ENCODE data around the gene ALCAM.
"Not testable (repeated sequence)": the region's sequence is repeated elsewhere in the genome, so short reads cannot be mapped to it uniquely, and the experiment has no call there.

ALCAM gene

DNA sequence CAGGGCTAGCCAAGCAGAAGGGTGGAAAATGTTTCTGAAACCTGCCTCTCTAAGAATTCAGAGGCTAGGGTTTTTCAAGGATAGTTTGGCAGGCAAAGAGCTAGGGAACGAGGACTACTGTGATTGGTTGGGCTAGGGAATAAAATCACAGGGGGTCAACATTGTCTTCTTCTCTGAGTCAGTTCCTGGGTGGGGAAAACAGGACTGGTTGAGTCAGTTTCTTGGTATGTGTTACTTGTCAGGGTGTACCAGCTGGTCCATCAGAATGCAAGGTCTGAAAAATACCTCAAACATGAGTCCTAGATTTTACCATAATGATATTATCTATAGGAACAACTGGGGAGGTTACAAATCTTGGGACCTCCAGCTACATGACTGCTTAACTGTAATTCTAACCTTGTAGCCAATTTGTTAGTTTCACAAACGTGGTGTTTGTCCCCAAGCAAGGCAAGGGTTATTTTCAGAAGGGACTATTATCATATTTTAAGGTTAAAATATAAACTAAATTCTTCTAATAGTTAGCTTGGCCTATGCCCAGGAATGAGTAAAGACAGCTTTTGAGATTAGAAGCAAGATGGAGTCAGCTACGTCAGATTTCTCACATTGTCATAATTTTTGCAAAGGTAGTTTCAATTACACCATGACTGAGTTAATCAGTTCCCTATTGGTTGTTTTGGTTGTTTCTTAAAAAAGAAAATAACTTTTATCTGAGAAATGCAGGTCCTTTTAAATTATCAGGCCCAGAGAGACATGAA, 231.5 kb downstream of the ALCAM start (continued):
- TF ChIP-seq, protein P1, sequence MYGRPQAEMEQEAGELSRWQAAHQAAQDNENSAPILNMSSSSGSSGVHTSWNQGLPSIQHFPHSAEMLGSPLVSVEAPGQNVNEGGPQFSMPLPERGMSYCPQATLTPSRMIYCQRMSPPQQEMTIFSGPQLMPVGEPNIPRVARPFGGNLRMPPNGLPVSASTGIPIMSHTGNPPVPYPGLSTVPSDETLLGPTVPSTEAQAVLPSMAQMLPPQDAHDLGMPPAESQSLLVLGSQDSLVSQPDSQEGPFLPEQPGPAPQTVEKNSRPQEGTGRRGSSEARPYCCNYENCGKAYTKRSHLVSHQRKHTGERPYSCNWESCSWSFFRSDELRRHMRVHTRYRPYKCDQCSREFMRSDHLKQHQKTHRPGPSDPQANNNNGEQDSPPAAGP (tag by site-specific recombination; IDR thresholded peaks at IDR 0.05), result no peak
- TF ChIP-seq ZNF366 (tag by site-specific recombination; conservative IDR thresholded peaks at IDR 0.05) (no peak), ZNF830 (tag by site-specific recombination; IDR thresholded peaks at IDR 0.05; ENCODE audit: low read depth) (no peak), ZNF157 (tag by site-specific recombination; IDR thresholded peaks at IDR 0.05) (no peak), YY1 (tag by site-specific recombination; IDR thresholded peaks at IDR 0.05) (no peak), ZNF221 (tag by site-specific recombination; IDR thresholded peaks at IDR 0.05; ENCODE audit: borderline replicate concordance) (no peak), ZNF555 (tag by site-specific recombination; conservative IDR thresholded peaks at IDR 0.05) (no peak)

DNA sequence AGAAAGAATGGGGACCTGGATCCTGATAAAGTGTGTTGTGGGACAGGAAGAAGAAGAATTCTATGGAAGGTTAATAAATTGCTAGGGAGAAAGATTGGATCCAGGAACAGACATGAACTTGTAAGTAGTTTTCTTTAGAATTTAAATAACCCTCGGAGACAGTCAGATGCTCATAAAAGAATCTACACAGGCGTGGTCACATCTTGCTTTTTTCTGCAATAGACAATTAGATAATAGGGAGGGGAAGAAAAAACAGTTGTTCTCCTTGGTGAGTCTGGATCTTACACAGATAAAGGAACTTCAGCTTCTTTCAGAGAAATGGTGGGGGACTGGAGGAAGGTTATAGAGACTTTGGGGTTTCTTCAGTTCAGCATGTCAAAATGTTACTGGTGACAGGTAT, 232.6 kb downstream of the ALCAM start:
- no peak overlapping the region for H3K27ac ChIP-seq (ENCODE audit: extremely low read depth, low read depth, low read length)
- ChIA-PET POLR2A (no interaction called here), CTCF (no interaction called here)
- no peaks in the 10 kb centered on the region for H3K36me3 ChIP-seq (ENCODE audit: control insufficient read depth in 2 of 2, insufficient read depth in 1 of 2, low read length in 2 of 2)
- no peaks in the 10 kb centered on the region for H3K4me1 ChIP-seq (ENCODE audit: control insufficient read depth, insufficient read depth, low read length)
- no peak for TF ChIP-seq ZNF830 (tag by site-specific recombination; IDR thresholded peaks at IDR 0.05; ENCODE audit: low read depth)
- H3K4me3 ChIP-seq (ENCODE audit: low read depth, low read length), result no peak overlapping the region
- H3K9me3 ChIP-seq (ENCODE audit: control insufficient read depth, insufficient read depth, low read depth, low read length), result no peaks in the 10 kb centered on the region

DNA sequence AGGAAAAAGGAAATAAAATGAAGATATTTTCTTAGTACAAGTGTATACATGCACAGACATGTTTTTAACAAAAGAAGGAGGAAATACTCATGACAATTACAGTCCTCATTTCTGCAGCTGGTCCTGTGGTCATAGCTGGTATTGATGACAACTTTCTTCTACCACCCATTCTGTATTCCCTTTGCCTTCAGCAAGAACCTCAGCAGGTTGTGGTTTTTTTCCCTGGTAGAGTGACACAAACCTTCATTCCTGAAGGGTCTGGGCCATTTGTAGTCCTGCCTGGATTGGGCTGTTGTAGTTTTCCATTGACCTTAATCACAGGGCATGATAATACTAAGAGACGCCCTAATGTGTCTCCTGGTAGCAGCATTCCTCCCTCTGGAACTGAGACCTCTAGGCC, 235.0 kb downstream of the ALCAM start:
- POLR2A ChIA-PET, CTCF ChIA-PET: not testable (repeated sequence)

DNA sequence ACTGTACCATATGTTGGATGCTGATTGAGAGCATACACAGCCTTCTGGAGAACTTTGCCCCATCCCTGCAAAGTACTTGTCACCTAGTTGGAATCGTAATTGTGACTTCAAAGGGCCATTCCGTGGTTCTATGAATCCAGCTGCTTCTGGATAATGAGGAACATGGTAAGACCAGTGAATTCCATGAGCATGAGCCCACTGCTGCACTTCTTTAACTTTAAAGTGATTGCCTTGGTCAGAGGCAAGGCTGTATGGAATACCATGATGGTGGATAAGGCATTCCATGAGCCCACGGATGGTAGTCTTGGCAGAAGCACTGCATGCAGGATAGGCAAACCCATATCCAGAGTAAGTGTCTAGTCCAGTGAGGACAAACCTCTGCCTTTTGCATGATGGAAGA, 235.6 kb downstream of the ALCAM start:
- POLR2A ChIA-PET, result not testable (repeated sequence)

More for the DNA sequence above, 235.0 kb downstream of the ALCAM start:
- not testable (repeated sequence) for H3K4me1 ChIP-seq (ENCODE audit: control insufficient read depth, insufficient read depth, low read length); H3K4me3 ChIP-seq (ENCODE audit: low read depth, low read length); H3K9me3 ChIP-seq (ENCODE audit: control insufficient read depth, insufficient read depth, low read depth, low read length); H3K36me3 ChIP-seq (ENCODE audit: control insufficient read depth in 2 of 2, insufficient read depth in 1 of 2, low read length in 2 of 2); H3K27ac ChIP-seq (ENCODE audit: extremely low read depth, low read depth, low read length)

DNA sequence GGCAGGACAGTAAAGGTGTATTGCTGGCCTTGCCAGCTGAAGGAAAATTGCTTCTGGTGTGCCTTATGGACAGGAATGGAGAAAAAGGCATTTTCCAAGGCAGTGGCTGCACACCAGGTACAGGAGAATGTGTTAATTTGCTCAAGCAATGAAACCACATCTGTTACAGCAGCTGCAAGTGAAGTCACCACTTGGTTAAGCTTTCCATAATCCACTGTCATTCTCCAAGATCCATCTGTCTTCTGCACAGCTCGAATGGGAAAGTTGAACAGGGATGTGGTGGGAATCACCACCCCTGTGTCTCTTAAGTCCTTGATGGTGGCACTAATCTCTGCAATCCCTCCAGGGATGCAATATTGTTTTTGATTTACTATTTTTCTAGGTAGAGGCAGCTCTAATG, 236.8 kb downstream of the ALCAM start:
- H3K4me1 ChIP-seq (ENCODE audit: control insufficient read depth, insufficient read depth, low read length); H3K9me3 ChIP-seq (ENCODE audit: control insufficient read depth, insufficient read depth, low read depth, low read length); POLR2A ChIA-PET; H3K27ac ChIP-seq (ENCODE audit: extremely low read depth, low read depth, low read length); CTCF ChIA-PET; H3K36me3 ChIP-seq (ENCODE audit: control insufficient read depth in 2 of 2, insufficient read depth in 1 of 2, low read length in 2 of 2); H3K4me3 ChIP-seq (ENCODE audit: low read depth, low read length): not testable (repeated sequence)
- TF ChIP-seq ZNF157 (tag by site-specific recombination; IDR thresholded peaks at IDR 0.05), result peak; percentile 80

More for the DNA sequence above, 235.6 kb downstream of the ALCAM start:
- H3K36me3 ChIP-seq (ENCODE audit: control insufficient read depth in 2 of 2, insufficient read depth in 1 of 2, low read length in 2 of 2); H3K9me3 ChIP-seq (ENCODE audit: control insufficient read depth, insufficient read depth, low read depth, low read length); H3K4me3 ChIP-seq (ENCODE audit: low read depth, low read length); CTCF ChIA-PET; H3K4me1 ChIP-seq (ENCODE audit: control insufficient read depth, insufficient read depth, low read length); H3K27ac ChIP-seq (ENCODE audit: extremely low read depth, low read depth, low read length): not testable (repeated sequence)

DNA sequence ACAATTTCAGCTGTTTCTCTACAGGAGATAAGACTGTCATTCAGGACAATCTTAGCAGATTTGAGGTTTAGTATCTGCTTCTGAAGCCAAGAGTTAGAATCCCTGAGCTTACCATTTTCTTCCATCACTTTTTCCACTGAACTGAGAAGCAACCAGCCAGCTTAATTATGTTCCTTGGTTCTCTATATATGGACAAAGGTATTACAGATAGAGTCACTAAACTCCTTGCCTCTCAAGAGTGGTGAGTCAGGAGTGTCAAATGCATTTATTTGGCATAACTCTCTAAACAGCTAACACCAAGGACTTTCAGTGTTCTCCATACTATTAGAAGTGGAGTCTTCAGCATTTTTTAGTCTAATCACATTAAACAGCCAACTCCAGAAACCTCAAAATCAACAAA, 239.3 kb downstream of the ALCAM start:
- Histone ChIP-seq H3K4me1 (ENCODE audit: control insufficient read depth, insufficient read depth, low read length) (no peaks in the 10 kb centered on the region), H3K4me3 (ENCODE audit: low read depth, low read length) (no peak overlapping the region), H3K27ac (ENCODE audit: extremely low read depth, low read depth, low read length) (no peak overlapping the region), H3K36me3 (ENCODE audit: control insufficient read depth in 2 of 2, insufficient read depth in 1 of 2, low read length in 2 of 2) (no peaks in the 10 kb centered on the region), H3K9me3 (ENCODE audit: control insufficient read depth, insufficient read depth, low read depth, low read length) (no peaks in the 10 kb centered on the region)
- ChIA-PET POLR2A (no interaction called here), CTCF (interaction anchor here (1.0 kb wide), 1 partner anchor 505 kb away, joined by 3 read pairs; no protein-coding TSS in a partner anchor)
- TF ChIP-seq ZNF514 (tag by site-specific recombination; IDR thresholded peaks at IDR 0.05), result no peak
- no peak for TF ChIP-seq ZNF211 (tag by site-specific recombination; IDR thresholded peaks at IDR 0.05; ENCODE audit: low read depth)
- TF ChIP-seq ZNF629 (tag by site-specific recombination; IDR thresholded peaks at IDR 0.05), result no peak
- TF ChIP-seq ZNF48 (tag by site-specific recombination; IDR thresholded peaks at IDR 0.05), result no peak
- TF ChIP-seq, protein P2, sequence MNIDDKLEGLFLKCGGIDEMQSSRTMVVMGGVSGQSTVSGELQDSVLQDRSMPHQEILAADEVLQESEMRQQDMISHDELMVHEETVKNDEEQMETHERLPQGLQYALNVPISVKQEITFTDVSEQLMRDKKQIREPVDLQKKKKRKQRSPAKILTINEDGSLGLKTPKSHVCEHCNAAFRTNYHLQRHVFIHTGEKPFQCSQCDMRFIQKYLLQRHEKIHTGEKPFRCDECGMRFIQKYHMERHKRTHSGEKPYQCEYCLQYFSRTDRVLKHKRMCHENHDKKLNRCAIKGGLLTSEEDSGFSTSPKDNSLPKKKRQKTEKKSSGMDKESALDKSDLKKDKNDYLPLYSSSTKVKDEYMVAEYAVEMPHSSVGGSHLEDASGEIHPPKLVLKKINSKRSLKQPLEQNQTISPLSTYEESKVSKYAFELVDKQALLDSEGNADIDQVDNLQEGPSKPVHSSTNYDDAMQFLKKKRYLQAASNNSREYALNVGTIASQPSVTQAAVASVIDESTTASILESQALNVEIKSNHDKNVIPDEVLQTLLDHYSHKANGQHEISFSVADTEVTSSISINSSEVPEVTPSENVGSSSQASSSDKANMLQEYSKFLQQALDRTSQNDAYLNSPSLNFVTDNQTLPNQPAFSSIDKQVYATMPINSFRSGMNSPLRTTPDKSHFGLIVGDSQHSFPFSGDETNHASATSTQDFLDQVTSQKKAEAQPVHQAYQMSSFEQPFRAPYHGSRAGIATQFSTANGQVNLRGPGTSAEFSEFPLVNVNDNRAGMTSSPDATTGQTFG (tag by site-specific recombination; IDR thresholded peaks at IDR 0.05; ENCODE audit: borderline replicate concordance), result no peak
- no peak for TF ChIP-seq ZNF843 (tag by site-specific recombination; IDR thresholded peaks at IDR 0.05)
- TF ChIP-seq ZNF416 (tag by site-specific recombination; IDR thresholded peaks at IDR 0.05), result no peak
- TF ChIP-seq, protein P3, sequence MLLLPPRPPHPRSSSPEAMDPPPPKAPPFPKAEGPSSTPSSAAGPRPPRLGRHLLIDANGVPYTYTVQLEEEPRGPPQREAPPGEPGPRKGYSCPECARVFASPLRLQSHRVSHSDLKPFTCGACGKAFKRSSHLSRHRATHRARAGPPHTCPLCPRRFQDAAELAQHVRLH (tag by site-specific recombination; IDR thresholded peaks at IDR 0.05), result no peak
- TF ChIP-seq ZBTB48 (tag by site-specific recombination; IDR thresholded peaks at IDR 0.05), result no peak
- TF ChIP-seq ZNF777 (tag by site-specific recombination; IDR thresholded peaks at IDR 0.05; ENCODE audit: borderline replicate concordance), result no peak
- TF ChIP-seq ZNF24 (tag by site-specific recombination; IDR thresholded peaks at IDR 0.05), result no peak
- no peak for TF ChIP-seq GLIS1 (tag by site-specific recombination; IDR thresholded peaks at IDR 0.05)

Measured in HEK293 (cell line).